HepG2 (cell line): ENCODE data around the gene KIAA1755. TPM values are rescaled to one million over a fixed set of nuclear protein-coding genes. Genes with fewer than 3 reads are reported as not detected.

Experiments
- NR2C2 ChIP-seq: sonication (generic); formaldehyde crosslinking; IDR thresholded peaks from 2 replicates; pipeline ENCODE4 v1.4.0; 2020; ENCODE audit warnings: missing genetic modification reagents, mild to moderate bottlenecking, moderate library complexity, borderline replicate concordance
- SALL1 ChIP-seq: sonication (generic); formaldehyde crosslinking; IDR thresholded peaks from 2 replicates; pipeline ENCODE4 v1.8.0; 2022; ENCODE audit warnings: mild to moderate bottlenecking, missing genetic modification reagents
- SMARCC2 ChIP-seq: fragments of 450-650 bp; IDR thresholded peaks from 2 replicates; pipeline ENCODE4 v1.6.1; 2017; ENCODE audit warnings: antibody characterized with exemption, mild to moderate bottlenecking
- TIGD3 ChIP-seq: sonication (generic); formaldehyde crosslinking; IDR thresholded peaks from 2 replicates; pipeline ENCODE4 v1.5.1; 2020; ENCODE audit warnings: mild to moderate bottlenecking, missing genetic modification reagents, borderline replicate concordance
- ZNF264 ChIP-seq: sonication (generic); formaldehyde crosslinking; IDR thresholded peaks from 2 replicates; pipeline ENCODE4 v1.4.0; 2020; ENCODE audit warnings: missing genetic modification reagents
- ZNF318 ChIP-seq: sonication (generic); formaldehyde crosslinking; IDR thresholded peaks from 2 replicates; pipeline ENCODE4 v1.4.0; 2020; ENCODE audit warnings: mild to moderate bottlenecking, missing genetic modification reagents
- polyA plus RNA-seq, 8 experiments: library from polyadenylated mRNA; depleted of rRNA in 3 of 8; stranded (reverse) in 7 of 8; unstranded in 1 of 8; fragments of >200 nt; fragmentation: Illumina TruSeq in 4 of 8; extraction: Trizol in 4 of 8; gene quantifications; 2 replicates each; pipeline versions ENCODE4 v1.2.1 to v1.2.3, GENCODE V29; 2011 to 2016; ENCODE audit warnings: low read depth in 4 of 8, missing spikeins in 1 of 8, mixed read lengths in 1 of 8; ENCODE audit not compliant: insufficient read depth in 1 of 8
- total RNA-seq, 5 experiments: library from RNA; depleted of rRNA; stranded (reverse); fragments of >200 nt; fragmentation: Illumina TruSeq; extraction: Trizol; gene quantifications; 2 replicates each; pipeline ENCODE4 v1.2.3, GENCODE V29; 2016; ENCODE audit warnings: low read depth in 1 of 5
- TF ChIP-seq, protein P1 (sequence below): sonication (generic); formaldehyde crosslinking; IDR thresholded peaks from 2 replicates; pipeline ENCODE4 v1.5.0; 2020; ENCODE audit warnings: mild to moderate bottlenecking, missing genetic modification reagents
- TF ChIP-seq, protein P2 (sequence below): sonication (generic); formaldehyde crosslinking; IDR thresholded peaks from 2 replicates; pipeline ENCODE4 v1.4.0; 2020; ENCODE audit warnings: mild to moderate bottlenecking, low read depth, missing genetic modification reagents
- TF ChIP-seq, protein P3 (sequence below): sonication (generic); formaldehyde crosslinking; IDR thresholded peaks from 2 replicates; pipeline ENCODE4 v1.4.0; 2020; ENCODE audit warnings: missing genetic modification reagents

KIAA1755 gene
- total and polyA plus RNA-seq, 2 of the 13 experiments (the other 11 are each of a cell fraction or from before 2014, with no cell fraction given), result 0.04 TPM; not detected in 1

DNA sequence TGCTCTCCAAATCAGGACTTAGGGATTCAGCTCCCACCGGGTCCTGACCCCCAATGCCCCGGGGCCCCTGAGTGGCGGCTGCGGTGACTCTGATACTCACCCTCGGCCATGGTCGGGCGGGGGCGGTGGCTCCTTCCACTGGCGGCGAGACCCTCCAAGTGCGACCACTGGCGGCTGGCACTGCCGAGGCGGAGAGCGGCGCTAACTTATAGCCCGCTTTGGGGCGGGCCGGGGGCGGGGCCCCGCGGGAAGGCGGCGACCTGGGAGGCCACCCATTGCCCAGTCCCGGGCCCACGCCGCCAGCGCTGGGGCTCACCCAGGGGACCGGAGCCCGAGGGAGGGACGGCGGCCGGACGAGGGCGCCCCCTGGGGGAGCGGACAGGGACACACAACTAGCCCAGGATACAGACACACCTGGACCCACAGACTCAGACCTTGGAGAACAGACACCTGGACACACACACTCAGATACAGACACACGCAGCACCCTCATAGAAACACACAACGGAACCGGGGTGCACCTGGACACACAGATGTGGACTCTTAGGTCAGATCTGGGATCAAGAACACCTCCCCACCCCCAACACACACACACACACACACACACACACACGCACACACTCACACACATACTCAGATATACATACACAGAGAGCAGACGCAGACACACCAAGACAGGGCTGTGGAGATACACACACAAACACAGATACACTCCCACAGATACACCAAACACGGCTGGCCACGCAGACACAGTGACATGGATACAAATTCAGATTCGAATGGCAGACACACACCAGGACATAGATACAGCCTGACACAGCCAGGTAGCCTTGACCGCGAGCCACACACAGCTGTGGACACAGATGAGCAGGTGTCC is 95.2 kb downstream of the KIAA1755 start, which contains the start of gene TGM2 (continued):
- TF ChIP-seq ZNF318, result 0 out of 2 replicates have a peak, but pooled peaks have one; percentile 37
- TF ChIP-seq TIGD3 (CRISPR knock-in tag), result no peak
- TF ChIP-seq, protein P1, sequence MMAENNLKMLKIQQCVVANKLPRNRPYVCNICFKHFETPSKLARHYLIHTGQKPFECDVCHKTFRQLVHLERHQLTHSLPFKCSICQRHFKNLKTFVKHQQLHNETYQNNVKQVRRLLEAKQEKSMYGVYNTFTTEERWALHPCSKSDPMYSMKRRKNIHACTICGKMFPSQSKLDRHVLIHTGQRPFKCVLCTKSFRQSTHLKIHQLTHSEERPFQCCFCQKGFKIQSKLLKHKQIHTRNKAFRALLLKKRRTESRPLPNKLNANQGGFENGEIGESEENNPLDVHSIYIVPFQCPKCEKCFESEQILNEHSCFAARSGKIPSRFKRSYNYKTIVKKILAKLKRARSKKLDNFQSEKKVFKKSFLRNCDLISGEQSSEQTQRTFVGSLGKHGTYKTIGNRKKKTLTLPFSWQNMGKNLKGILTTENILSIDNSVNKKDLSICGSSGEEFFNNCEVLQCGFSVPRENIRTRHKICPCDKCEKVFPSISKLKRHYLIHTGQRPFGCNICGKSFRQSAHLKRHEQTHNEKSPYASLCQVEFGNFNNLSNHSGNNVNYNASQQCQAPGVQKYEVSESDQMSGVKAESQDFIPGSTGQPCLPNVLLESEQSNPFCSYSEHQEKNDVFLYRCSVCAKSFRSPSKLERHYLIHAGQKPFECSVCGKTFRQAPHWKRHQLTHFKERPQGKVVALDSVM (CRISPR knock-in tag), result peak; percentile 51
- TF ChIP-seq, protein P2, sequence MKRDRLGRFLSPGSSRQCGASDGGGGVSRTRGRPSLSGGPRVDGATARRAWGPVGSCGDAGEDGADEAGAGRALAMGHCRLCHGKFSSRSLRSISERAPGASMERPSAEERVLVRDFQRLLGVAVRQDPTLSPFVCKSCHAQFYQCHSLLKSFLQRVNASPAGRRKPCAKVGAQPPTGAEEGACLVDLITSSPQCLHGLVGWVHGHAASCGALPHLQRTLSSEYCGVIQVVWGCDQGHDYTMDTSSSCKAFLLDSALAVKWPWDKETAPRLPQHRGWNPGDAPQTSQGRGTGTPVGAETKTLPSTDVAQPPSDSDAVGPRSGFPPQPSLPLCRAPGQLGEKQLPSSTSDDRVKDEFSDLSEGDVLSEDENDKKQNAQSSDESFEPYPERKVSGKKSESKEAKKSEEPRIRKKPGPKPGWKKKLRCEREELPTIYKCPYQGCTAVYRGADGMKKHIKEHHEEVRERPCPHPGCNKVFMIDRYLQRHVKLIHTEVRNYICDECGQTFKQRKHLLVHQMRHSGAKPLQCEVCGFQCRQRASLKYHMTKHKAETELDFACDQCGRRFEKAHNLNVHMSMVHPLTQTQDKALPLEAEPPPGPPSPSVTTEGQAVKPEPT (CRISPR knock-in tag), result 0 out of 2 replicates have a peak, but pooled peaks have one; percentile 41
- peak; percentile 48; the same call in 1 of the 2 replicates for TF ChIP-seq NR2C2 (CRISPR knock-in tag)
- TF ChIP-seq ZNF264 (CRISPR knock-in tag), result no peak
- TF ChIP-seq, protein P3, sequence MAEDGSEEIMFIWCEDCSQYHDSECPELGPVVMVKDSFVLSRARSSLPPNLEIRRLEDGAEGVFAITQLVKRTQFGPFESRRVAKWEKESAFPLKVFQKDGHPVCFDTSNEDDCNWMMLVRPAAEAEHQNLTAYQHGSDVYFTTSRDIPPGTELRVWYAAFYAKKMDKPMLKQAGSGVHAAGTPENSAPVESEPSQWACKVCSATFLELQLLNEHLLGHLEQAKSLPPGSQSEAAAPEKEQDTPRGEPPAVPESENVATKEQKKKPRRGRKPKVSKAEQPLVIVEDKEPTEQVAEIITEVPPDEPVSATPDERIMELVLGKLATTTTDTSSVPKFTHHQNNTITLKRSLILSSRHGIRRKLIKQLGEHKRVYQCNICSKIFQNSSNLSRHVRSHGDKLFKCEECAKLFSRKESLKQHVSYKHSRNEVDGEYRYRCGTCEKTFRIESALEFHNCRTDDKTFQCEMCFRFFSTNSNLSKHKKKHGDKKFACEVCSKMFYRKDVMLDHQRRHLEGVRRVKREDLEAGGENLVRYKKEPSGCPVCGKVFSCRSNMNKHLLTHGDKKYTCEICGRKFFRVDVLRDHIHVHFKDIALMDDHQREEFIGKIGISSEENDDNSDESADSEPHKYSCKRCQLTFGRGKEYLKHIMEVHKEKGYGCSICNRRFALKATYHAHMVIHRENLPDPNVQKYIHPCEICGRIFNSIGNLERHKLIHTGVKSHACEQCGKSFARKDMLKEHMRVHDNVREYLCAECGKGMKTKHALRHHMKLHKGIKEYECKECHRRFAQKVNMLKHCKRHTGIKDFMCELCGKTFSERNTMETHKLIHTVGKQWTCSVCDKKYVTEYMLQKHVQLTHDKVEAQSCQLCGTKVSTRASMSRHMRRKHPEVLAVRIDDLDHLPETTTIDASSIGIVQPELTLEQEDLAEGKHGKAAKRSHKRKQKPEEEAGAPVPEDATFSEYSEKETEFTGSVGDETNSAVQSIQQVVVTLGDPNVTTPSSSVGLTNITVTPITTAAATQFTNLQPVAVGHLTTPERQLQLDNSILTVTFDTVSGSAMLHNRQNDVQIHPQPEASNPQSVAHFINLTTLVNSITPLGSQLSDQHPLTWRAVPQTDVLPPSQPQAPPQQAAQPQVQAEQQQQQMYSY (CRISPR knock-in tag), result peak; percentile 75; the same call in 1 of the 2 replicates
- TF ChIP-seq SALL1, result peak; percentile 91
- TF ChIP-seq SMARCC2, result no peak
